Trophoblast cell (in vitro differentiated cells and primary cell): ENCODE results near the gene EDNRB. TPM values are rescaled to one million over a fixed set of nuclear protein-coding genes. Genes with fewer than 3 reads are reported as not detected.

Experiments used
- DNase-seq, 2 donors: peaks; one replicate each; pipeline ENCODE4 v3.0.0-alpha.2; 2016
- H2AFZ ChIP-seq: 2 replicates; pipeline ENCODE4 v1.6.1; 2013; ENCODE audit warnings: low read length, moderate library complexity, mild to moderate bottlenecking; ENCODE audit not compliant: insufficient read depth, poor library complexity
- H2AK5ac ChIP-seq: 2 replicates; pipeline ENCODE4 v1.6.1; 2013; ENCODE audit warnings: mild to moderate bottlenecking, low read length
- H2BK120ac ChIP-seq: 2 replicates; pipeline ENCODE4 v1.6.1; 2013; ENCODE audit warnings: low read length, mild to moderate bottlenecking, moderate library complexity; ENCODE audit not compliant: insufficient read depth, poor library complexity
- H2BK12ac ChIP-seq: 2 replicates; pipeline ENCODE4 v1.6.1; 2013; ENCODE audit warnings: mild to moderate bottlenecking, low read length, moderate library complexity
- H2BK5ac ChIP-seq: 2 replicates; pipeline ENCODE4 v1.6.1; 2013; ENCODE audit warnings: low read length, low read depth, moderate library complexity, mild to moderate bottlenecking; ENCODE audit not compliant: poor library complexity
- H3K14ac ChIP-seq: 2 replicates; pipeline ENCODE4 v1.6.1; 2013; ENCODE audit warnings: mild to moderate bottlenecking, low read length
- H3K18ac ChIP-seq: 2 replicates; pipeline ENCODE4 v1.6.1; 2013; ENCODE audit warnings: mild to moderate bottlenecking, low read length
- H3K23ac ChIP-seq: 2 replicates; pipeline ENCODE4 v1.6.1; 2013; ENCODE audit warnings: low read length
- H3K27ac ChIP-seq: 2 replicates; pipeline ENCODE4 v1.5.1; 2013; ENCODE audit warnings: low read depth, mild to moderate bottlenecking, inconsistent platforms, low read length, moderate library complexity
- H3K27me3 ChIP-seq: 2 replicates; pipeline ENCODE4 v1.6.1; 2013; ENCODE audit warnings: inconsistent platforms, mild to moderate bottlenecking, low read length, moderate library complexity; ENCODE audit not compliant: insufficient read depth
- H3K36me3 ChIP-seq, 2 experiments: 1 replicate in 1 of 2; 2 replicates in 1 of 2; pipeline ENCODE4 v1.6.1; 2013; ENCODE audit warnings: low read length in 2 of 2, mild to moderate bottlenecking in 2 of 2, moderate library complexity in 1 of 2; ENCODE audit not compliant: insufficient read depth in 2 of 2, control insufficient read depth in 1 of 2
- H3K4ac ChIP-seq: 2 replicates; pipeline ENCODE4 v1.6.1; 2013; ENCODE audit warnings: low read depth, mild to moderate bottlenecking, low read length, moderate library complexity
- H3K4me1 ChIP-seq, 2 experiments: 1 replicate in 1 of 2; 2 replicates in 1 of 2; pipeline ENCODE4 v1.6.1; 2013; ENCODE audit warnings: low read length in 2 of 2, mild to moderate bottlenecking in 2 of 2, moderate library complexity in 1 of 2; ENCODE audit not compliant: insufficient read depth in 2 of 2, control insufficient read depth in 1 of 2
- H3K4me2 ChIP-seq: 2 replicates; pipeline ENCODE4 v1.6.1; 2013; ENCODE audit warnings: inconsistent platforms, mild to moderate bottlenecking, low read length, moderate library complexity
- H3K4me3 ChIP-seq: 2 replicates; pipeline ENCODE4 v1.5.1; 2013; ENCODE audit warnings: mild to moderate bottlenecking, low read depth, low read length, inconsistent platforms
- H3K79me1 ChIP-seq: one replicate; pipeline ENCODE4 v1.6.1; 2013; ENCODE audit warnings: low read length
- H3K79me2 ChIP-seq: 2 replicates; pipeline ENCODE4 v1.6.1; 2013; ENCODE audit warnings: low read length, mild to moderate bottlenecking; ENCODE audit not compliant: control insufficient read depth, insufficient read depth, poor library complexity
- H3K9ac ChIP-seq: 2 replicates; pipeline ENCODE4 v1.6.1; 2013; ENCODE audit warnings: mild to moderate bottlenecking, low read length
- H3K9me3 ChIP-seq: 2 replicates; pipeline ENCODE4 v1.6.1; 2013; ENCODE audit warnings: low read depth, mild to moderate bottlenecking, control low read depth, inconsistent platforms, low read length; ENCODE audit not compliant: insufficient read depth
- H4K12ac ChIP-seq: 2 replicates; pipeline ENCODE4 v1.6.1; 2013; ENCODE audit warnings: low read depth, mild to moderate bottlenecking, low read length, moderate library complexity
- H4K8ac ChIP-seq: 2 replicates; pipeline ENCODE4 v1.6.1; 2013; ENCODE audit warnings: low read depth, mild to moderate bottlenecking, low read length, moderate library complexity
- H4K91ac ChIP-seq: one replicate; pipeline ENCODE4 v1.6.1; 2013; ENCODE audit warnings: low read depth, mild to moderate bottlenecking, low read length, moderate library complexity
- WGBS: extraction: QIAGEN DNeasy Blood & Tissue Kit; methylation state at CpG from one replicate; pipeline ENCODE4 v1.1.7; 2013; ENCODE audit warnings: missing lambda C conversion rate; ENCODE audit not compliant: insufficient read length, insufficient coverage; ENCODE audit errors: extremely low coverage; 5-methylcytosine and 5-hydroxymethylcytosine counted together
- polyA plus RNA-seq: library from polyadenylated mRNA; stranded (reverse); fragments of 200-250 nt; gene quantifications from 2 replicates; pipeline ENCODE4 v1.2.3, GENCODE V29; 2013

EDNRB gene
- polyA plus RNA-seq = 88.6 TPM in 2 replicates

GRCh38 chr13:77918391-77919245 lies at the start of gene EDNRB:
TSS of gene EDNRB (minus strand) at chr13:77918831. CDS start at chr13:77918573, 258 bp downstream.
- Histone ChIP-seq H3K9me3 (no peaks in the 10 kb centered on the region), H2BK120ac (peak within 1 kb of the TSS; percentile 61), H3K4me3 (peak within 1 kb of the TSS; percentile 74), H4K12ac (peak within 1 kb of the TSS; percentile 19), H3K4ac (peak within 1 kb of the TSS; percentile 66), H3K18ac (peak within 1 kb of the TSS; percentile 27), H3K36me3 (peaks cover 4 to 9% of the 10 kb centered on the region in 2 experiments), H3K27ac (peak within 1 kb of the TSS; percentile 81), H3K79me1 (peaks cover 16% of the 10 kb centered on the region), H3K14ac (peak within 1 kb of the TSS; percentile 56), H4K8ac (peak within 1 kb of the TSS; percentile 68), H2AK5ac (no peak within 1 kb of the TSS), H3K27me3 (no peaks in the 10 kb centered on the region), H3K4me1 (peaks cover 9 to 21% of the 10 kb centered on the region in 2 experiments), H3K23ac (peak within 1 kb of the TSS; percentile 37), H2BK5ac (peak within 1 kb of the TSS; percentile 55), H4K91ac (peak within 1 kb of the TSS; percentile 92), H3K79me2 (peaks cover 15% of the 10 kb centered on the region), H2AFZ (no peak within 1 kb of the TSS), H3K9ac (peak within 1 kb of the TSS; percentile 60), H2BK12ac (peak within 1 kb of the TSS; percentile 45), H3K4me2 (peak within 1 kb of the TSS; percentile 97)
- WGBS = no CpG with 5 or more reads among the region's 60 CpGs
- peak; percentile 21 to 60 for DNase-seq

GRCh38 chr13:77966671-77967070 lies 48.0 kb upstream of the EDNRB start:
- no peak overlapping the region for H2AFZ ChIP-seq
- H3K4me2 ChIP-seq = no peak overlapping the region
- H3K23ac ChIP-seq = no peak overlapping the region
- H2BK12ac ChIP-seq = no peak overlapping the region
- DNase-seq = peak in 1 of 2 donors; percentile 36
- H4K91ac ChIP-seq = no peak overlapping the region
- no peak overlapping the region for H2BK5ac ChIP-seq
- peaks cover 2 to 9% of the 10 kb centered on the region in 2 experiments for H3K36me3 ChIP-seq
- peaks cover 1% of the 10 kb centered on the region for H3K79me1 ChIP-seq
- H2BK120ac ChIP-seq = no peak overlapping the region
- no peak overlapping the region for H3K27ac ChIP-seq
- no peaks in the 10 kb centered on the region for H3K27me3 ChIP-seq
- H3K4me3 ChIP-seq = no peak overlapping the region
- no CpG with 5 or more reads among the region's 2 CpGs for WGBS
- H4K8ac ChIP-seq = no peak overlapping the region
- H3K4me1 ChIP-seq = peaks cover 3% of the 10 kb centered on the region in 2 experiments
- no peak overlapping the region for H4K12ac ChIP-seq
- no peak overlapping the region for H3K4ac ChIP-seq
- H3K9ac ChIP-seq = no peak overlapping the region
- H3K14ac ChIP-seq = no peak overlapping the region
- H3K18ac ChIP-seq = no peak overlapping the region
- no peak overlapping the region for H2AK5ac ChIP-seq
- peaks cover 2% of the 10 kb centered on the region for H3K79me2 ChIP-seq
- peaks cover 2% of the 10 kb centered on the region for H3K9me3 ChIP-seq

GRCh38 chr13:77952737-77953136 lies 34.1 kb upstream of the EDNRB start:
- no peak overlapping the region for H2BK5ac ChIP-seq
- H2BK120ac ChIP-seq = no peak overlapping the region
- no CpG with 5 or more reads among the region's 1 CpG for WGBS
- no peak overlapping the region for H3K18ac ChIP-seq
- H3K9ac ChIP-seq = no peak overlapping the region
- peaks cover 5% of the 10 kb centered on the region for H3K79me1 ChIP-seq
- peaks cover 8 to 18% of the 10 kb centered on the region in 2 experiments for H3K4me1 ChIP-seq
- H2AFZ ChIP-seq = no peak overlapping the region
- H3K4me2 ChIP-seq = no peak overlapping the region
- no peaks in the 10 kb centered on the region for H3K9me3 ChIP-seq
- no peak overlapping the region for H4K8ac ChIP-seq
- no peak overlapping the region for H3K4me3 ChIP-seq
- H3K36me3 ChIP-seq = peaks cover 2 to 8% of the 10 kb centered on the region in 2 experiments
- H4K91ac ChIP-seq = no peak overlapping the region
- no peak overlapping the region for H3K23ac ChIP-seq
- peak; percentile 42 to 52 for DNase-seq
- no peak overlapping the region for H4K12ac ChIP-seq
- no peaks in the 10 kb centered on the region for H3K27me3 ChIP-seq
- H2BK12ac ChIP-seq = no peak overlapping the region
- peak overlapping the region; percentile 17 for H3K27ac ChIP-seq
- H3K79me2 ChIP-seq = peaks cover 3% of the 10 kb centered on the region
- no peak overlapping the region for H3K4ac ChIP-seq
- no peak overlapping the region for H2AK5ac ChIP-seq
- no peak overlapping the region for H3K14ac ChIP-seq

- H3K9me3 ChIP-seq = no peaks in the 10 kb centered on the region
- no peak overlapping the region for H3K4me2 ChIP-seq
- no peak overlapping the region for H3K4me3 ChIP-seq
- peaks cover 5% of the 10 kb centered on the region for H3K79me2 ChIP-seq
- H4K8ac ChIP-seq = no peak overlapping the region
- no peak overlapping the region for H3K14ac ChIP-seq
- no peak overlapping the region for H2AFZ ChIP-seq
- H2AK5ac ChIP-seq = no peak overlapping the region
- H2BK120ac ChIP-seq = no peak overlapping the region
- H3K4ac ChIP-seq = no peak overlapping the region
- no peak overlapping the region for H2BK12ac ChIP-seq
- peak; percentile 67 to 88 for DNase-seq
- no peak overlapping the region for H4K91ac ChIP-seq
- H3K4me1 ChIP-seq = peaks cover 8 to 18% of the 10 kb centered on the region in 2 experiments
- no peaks in the 10 kb centered on the region for H3K27me3 ChIP-seq
- H3K18ac ChIP-seq = no peak overlapping the region
- H4K12ac ChIP-seq = no peak overlapping the region
- peaks cover 5% of the 10 kb centered on the region for H3K79me1 ChIP-seq
- no peak overlapping the region for H3K27ac ChIP-seq
- peaks cover 4 to 9% of the 10 kb centered on the region in 2 experiments for H3K36me3 ChIP-seq
- H3K9ac ChIP-seq = no peak overlapping the region
- no peak overlapping the region for H3K23ac ChIP-seq
- no peak overlapping the region for H2BK5ac ChIP-seq
Measured at GRCh38 chr13:77952276-77952675, 33.6 kb upstream of the EDNRB start.
